T-helper 22 cell (primary cell): Measurements from ENCODE around the gene KRT9.
"Not testable (repeated sequence)": the region's sequence is repeated elsewhere in the genome, so short reads cannot be mapped to it uniquely, and the experiment has no call there.

Source experiments
- DNase-seq: peaks from one replicate; pipeline ENCODE4 v3.0.0-alpha.2; 2020; ENCODE audit warnings: low read depth

The KRT9 gene

GRCh38 chr17:41579484-41580243 is 7.8 kb upstream of the KRT9 start:
- DNase-seq, result no peak

- no peak for DNase-seq
Measured at GRCh38 chr17:41578971-41579370, 7.1 kb upstream of the KRT9 start.

GRCh38 chr17:41578538-41578937 is 6.7 kb upstream of the KRT9 start:
- no peak for DNase-seq

- not testable (repeated sequence) for DNase-seq
Measured at GRCh38 chr17:41576740-41577139, 4.9 kb upstream of the KRT9 start.

- DNase-seq, result no peak
Measured at GRCh38 chr17:41575336-41575735, 3.5 kb upstream of the KRT9 start.

GRCh38 chr17:41567317-41567716 is 4.5 kb downstream of the KRT9 start:
- no peak for DNase-seq

GRCh38 chr17:41565338-41565737 is 6.5 kb downstream of the KRT9 start:
- no peak for DNase-seq

- no peak for DNase-seq
Measured at GRCh38 chr17:41563607-41564170, 8.2 kb downstream of the KRT9 start.

- no peak for DNase-seq
Measured at GRCh38 chr17:41561554-41561953, 10.3 kb downstream of the KRT9 start.

GRCh38 chr17:41559548-41559947 is 12.3 kb downstream of the KRT9 start:
- no peak for DNase-seq

GRCh38 chr17:41556931-41557330 is 14.9 kb downstream of the KRT9 start:
- DNase-seq, result no peak

- DNase-seq, result no peak
Measured at GRCh38 chr17:41556306-41556705, 15.6 kb downstream of the KRT9 start.

- no peak for DNase-seq
Measured at GRCh38 chr17:41555105-41555887, 16.6 kb downstream of the KRT9 start.

- no peak for DNase-seq
Measured at GRCh38 chr17:41553987-41554680, 17.7 kb downstream of the KRT9 start.

- no peak for DNase-seq
Measured at GRCh38 chr17:41553176-41553575, 18.7 kb downstream of the KRT9 start.

GRCh38 chr17:41552455-41552854 is 19.4 kb downstream of the KRT9 start:
- no peak for DNase-seq

- no peak for DNase-seq
Measured at GRCh38 chr17:41551365-41551764, 20.5 kb downstream of the KRT9 start.

GRCh38 chr17:41549596-41550039 is 22.2 kb downstream of the KRT9 start:
- no peak for DNase-seq

- peak; percentile 61 for DNase-seq
Measured at GRCh38 chr17:41548844-41549595, 22.8 kb downstream of the KRT9 start.

GRCh38 chr17:41547921-41548843 is 23.7 kb downstream of the KRT9 start:
- DNase-seq, result no peak
